Ovary (tissue), 9 donors: ENCODE data around the gene VGLL4. TPM values are rescaled to one million over a fixed set of nuclear protein-coding genes. Genes with fewer than 3 reads are reported as not detected.

Experiments
- DNase-seq, 5 donors: peaks; one replicate each; pipeline ENCODE4 v3.0.0-alpha.2; 2019 to 2020
- H3K27ac ChIP-seq, 2 donors: fragments of 200-600 bp; one replicate each; pipeline versions ENCODE4 v1.5.1 to v1.8.0; 2019 to 2022
- H3K27me3 ChIP-seq: fragments of 200-600 bp; one replicate; pipeline ENCODE4 v1.8.0; 2022
- H3K36me3 ChIP-seq: fragments of 200-600 bp; sonication (generic); one replicate; pipeline ENCODE4 v1.5.1; 2019
- H3K4me1 ChIP-seq: one replicate; pipeline ENCODE4 v1.8.1; 2013; ENCODE audit warnings: mild to moderate bottlenecking, moderate library complexity; ENCODE audit not compliant: insufficient read depth
- H3K4me3 ChIP-seq: fragments of 200-600 bp; sonication (generic); one replicate; pipeline ENCODE4 v1.5.1; 2017
- H3K9me3 ChIP-seq, 2 donors: fragments of 200-600 bp in 1 of 2; sonication (generic) in 1 of 2; one replicate each; pipeline versions ENCODE4 v1.5.1 to v1.8.1; 2013 to 2019; ENCODE audit warnings: mild to moderate bottlenecking in 1 of 2, moderate library complexity in 1 of 2
- EP300 ChIP-seq: sonication (generic); formaldehyde crosslinking; IDR thresholded peaks from one replicate; pipeline ENCODE4 v1.6.1; 2017; ENCODE audit warnings: antibody characterized with exemption
- POLR2A ChIP-seq: fragments of 450-650 bp; IDR thresholded peaks from one replicate; pipeline ENCODE4 v1.6.1; 2017; ENCODE audit warnings: antibody characterized with exemption, mild to moderate bottlenecking, moderate library complexity
- WGBS, 3 donors: extraction: QIAGEN DNeasy Blood & Tissue Kit in 1 of 3; methylation state at CpG; one replicate each; pipeline versions ENCODE4 v1.1.5 to v1.1.7; 2013 to 2017; 5-methylcytosine and 5-hydroxymethylcytosine counted together
- intact Hi-C, 4 donors: fragments of 100-400 bp; cut with DNase I; formaldehyde crosslinking; loops; one replicate each; pipeline versions ENCODE4 v1.11.0 to v1.15.1; 2022 to 2023
- polyA plus RNA-seq, 2 donors: library from polyadenylated mRNA; stranded (reverse); fragments of 200-250 nt in 1 of 2; fragments of 350-450 nt in 1 of 2; fragmentation: Illumina TruSeq in 1 of 2; extraction: RNeasy Lipid Tissue Mini Kit (QIAGEN cat#74804) in 1 of 2; gene quantifications; one replicate each; pipeline ENCODE4 v1.2.3, GENCODE V29; 2013 to 2014
- total RNA-seq, 7 donors: library from RNA; depleted of rRNA in 2 of 7; stranded (reverse); fragments of >200 nt in 2 of 7; fragmentation: NEBNext Ultra II Directional in 3 of 7; extraction: Animal tissue kit (Norgen Biotek cat#: 25700) in 3 of 7; gene quantifications; one replicate each; pipeline versions ENCODE4 v1.1.0 to v1.2.4, GENCODE V29; 2016 to 2023
- TF ChIP-seq, protein P1 (sequence below), 3 donors: fragments of 450-650 bp in 2 of 3; fragments of 200-600 bp in 1 of 3; IDR thresholded peaks; one replicate each; pipeline versions ENCODE4 v1.5.1 to v1.8.0; 2016 to 2022; ENCODE audit warnings: antibody characterized with exemption in 3 of 3, mild to moderate bottlenecking in 1 of 3
- donor health status: DM: no; HTN: no; CAD: no; lungs with moderate emphysema.
- donor health status: DM: no; HTN: no; CAD: no.
- donor health status: Bipolar disorder and iron deficiency.
- donor health status: DM: yes; HTN: yes; CAD: no.
- donor health status: DM: no; HTN: no; CAD: no.
- donor health status: DM: yes; HTN: yes; CAD: no.

Gene VGLL4
- total and polyA plus RNA-seq, 9 donors: 73.2 to 120 (median 106) TPM

DNA sequence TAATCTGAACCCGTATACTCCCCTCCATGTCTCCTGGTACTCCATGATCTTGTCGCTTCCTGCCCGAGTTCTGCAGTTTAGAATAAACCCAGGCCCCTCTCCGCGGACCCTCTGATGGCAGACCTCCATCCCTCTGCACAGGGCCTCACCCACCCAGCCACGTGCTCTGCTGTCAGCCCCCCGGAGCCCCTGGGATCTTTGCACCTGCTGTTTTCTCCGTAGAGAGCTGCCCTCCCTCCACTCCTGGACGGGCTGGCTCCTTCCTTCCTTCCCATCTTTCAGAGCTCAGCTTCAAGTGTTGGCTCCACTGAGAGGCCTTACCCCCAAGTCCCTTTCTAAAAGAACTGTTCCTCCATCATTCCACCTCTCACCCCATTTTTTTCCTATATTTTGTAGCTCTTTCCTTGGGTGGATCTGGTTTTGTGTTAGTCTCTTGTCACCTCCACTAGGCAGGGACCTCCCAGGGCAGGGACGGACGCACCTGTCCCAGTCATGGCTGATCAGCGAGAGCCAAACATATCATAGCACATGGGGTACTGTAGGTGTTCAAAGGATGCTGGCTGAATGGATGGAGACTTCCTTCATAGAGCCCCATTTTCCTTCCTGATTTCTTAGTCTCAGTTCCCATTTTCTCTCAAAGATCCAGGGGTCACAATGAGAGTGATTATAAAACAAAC lies 106.6 kb downstream of the VGLL4 start:
- Histone ChIP-seq H3K36me3 (no peaks in the 10 kb centered on the region), H3K9me3 (no peaks in the 10 kb centered on the region), H3K27ac (no peak overlapping the region), H3K4me3 (no peak overlapping the region), H3K4me1 (peaks cover 21% of the 10 kb centered on the region), H3K27me3 (no peaks in the 10 kb centered on the region)
- WGBS, 3 donors: 93 to 95% (median 94%) methylated on average over 12 of the region's 12 CpGs
- peak in 1 of 5 donors; percentile 16 for DNase-seq
- TF ChIP-seq EP300 (no peak), POLR2A (no peak)
- TF ChIP-seq, protein P1, sequence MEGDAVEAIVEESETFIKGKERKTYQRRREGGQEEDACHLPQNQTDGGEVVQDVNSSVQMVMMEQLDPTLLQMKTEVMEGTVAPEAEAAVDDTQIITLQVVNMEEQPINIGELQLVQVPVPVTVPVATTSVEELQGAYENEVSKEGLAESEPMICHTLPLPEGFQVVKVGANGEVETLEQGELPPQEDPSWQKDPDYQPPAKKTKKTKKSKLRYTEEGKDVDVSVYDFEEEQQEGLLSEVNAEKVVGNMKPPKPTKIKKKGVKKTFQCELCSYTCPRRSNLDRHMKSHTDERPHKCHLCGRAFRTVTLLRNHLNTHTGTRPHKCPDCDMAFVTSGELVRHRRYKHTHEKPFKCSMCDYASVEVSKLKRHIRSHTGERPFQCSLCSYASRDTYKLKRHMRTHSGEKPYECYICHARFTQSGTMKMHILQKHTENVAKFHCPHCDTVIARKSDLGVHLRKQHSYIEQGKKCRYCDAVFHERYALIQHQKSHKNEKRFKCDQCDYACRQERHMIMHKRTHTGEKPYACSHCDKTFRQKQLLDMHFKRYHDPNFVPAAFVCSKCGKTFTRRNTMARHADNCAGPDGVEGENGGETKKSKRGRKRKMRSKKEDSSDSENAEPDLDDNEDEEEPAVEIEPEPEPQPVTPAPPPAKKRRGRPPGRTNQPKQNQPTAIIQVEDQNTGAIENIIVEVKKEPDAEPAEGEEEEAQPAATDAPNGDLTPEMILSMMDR (IDR thresholded peaks at IDR 0.05): no peak
- intact Hi-C loops: no loop called here

DNA sequence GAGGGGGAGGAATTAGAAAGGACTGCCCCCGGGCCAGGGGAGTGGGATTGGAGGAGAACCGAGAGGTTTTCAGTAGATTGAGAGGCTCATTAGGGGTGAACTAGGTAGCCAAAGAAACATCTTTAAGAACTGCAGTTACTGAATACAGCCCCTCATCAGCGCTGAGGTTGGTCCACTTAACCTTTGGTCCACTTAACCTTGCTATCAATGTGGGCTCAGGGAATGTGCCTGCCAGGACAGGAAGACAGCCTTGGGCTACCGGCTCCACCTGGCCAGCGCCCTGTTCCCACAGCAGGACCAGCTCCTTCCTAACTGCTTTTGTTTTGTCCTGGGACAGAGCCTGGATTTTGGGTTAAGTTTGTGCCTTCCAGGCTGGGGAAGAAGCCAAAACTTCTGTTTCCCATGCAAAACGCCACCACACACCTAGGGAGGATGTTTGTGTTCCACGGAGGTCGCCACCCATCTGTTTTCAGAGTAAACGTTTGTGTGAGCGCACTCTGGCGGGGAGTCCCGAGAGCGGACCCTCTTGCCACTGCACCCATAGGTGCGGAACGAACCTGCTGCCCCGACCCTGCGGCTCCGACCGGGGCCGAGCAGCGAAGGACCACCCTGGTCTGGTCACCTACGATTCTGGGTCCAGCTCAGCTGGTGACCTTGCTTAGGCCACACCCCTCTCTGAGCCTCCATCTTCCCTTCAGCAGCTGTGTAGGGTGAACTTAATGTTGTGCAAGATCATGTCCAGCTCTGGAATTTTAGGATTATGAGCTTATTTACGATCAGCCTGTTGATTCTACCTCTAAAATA lies 107.4 kb downstream of the VGLL4 start:
- TF ChIP-seq EP300: no peak
- TF ChIP-seq, protein P1 (IDR thresholded peaks at IDR 0.05): no peak
- no peak for TF ChIP-seq POLR2A
- no peaks in the 10 kb centered on the region for H3K27me3 ChIP-seq
- WGBS, 3 donors: 80 to 87% (median 85%) methylated on average over 23 of the region's 23 CpGs
- H3K9me3 ChIP-seq: no peaks in the 10 kb centered on the region
- no peaks in the 10 kb centered on the region for H3K36me3 ChIP-seq
- H3K4me3 ChIP-seq: no peak overlapping the region
- no peak for DNase-seq
- peak overlapping the region in 1 of 2 donors; percentile 73 for H3K27ac ChIP-seq
- peaks cover 21% of the 10 kb centered on the region for H3K4me1 ChIP-seq
- intact Hi-C loops: no loop called here

DNA sequence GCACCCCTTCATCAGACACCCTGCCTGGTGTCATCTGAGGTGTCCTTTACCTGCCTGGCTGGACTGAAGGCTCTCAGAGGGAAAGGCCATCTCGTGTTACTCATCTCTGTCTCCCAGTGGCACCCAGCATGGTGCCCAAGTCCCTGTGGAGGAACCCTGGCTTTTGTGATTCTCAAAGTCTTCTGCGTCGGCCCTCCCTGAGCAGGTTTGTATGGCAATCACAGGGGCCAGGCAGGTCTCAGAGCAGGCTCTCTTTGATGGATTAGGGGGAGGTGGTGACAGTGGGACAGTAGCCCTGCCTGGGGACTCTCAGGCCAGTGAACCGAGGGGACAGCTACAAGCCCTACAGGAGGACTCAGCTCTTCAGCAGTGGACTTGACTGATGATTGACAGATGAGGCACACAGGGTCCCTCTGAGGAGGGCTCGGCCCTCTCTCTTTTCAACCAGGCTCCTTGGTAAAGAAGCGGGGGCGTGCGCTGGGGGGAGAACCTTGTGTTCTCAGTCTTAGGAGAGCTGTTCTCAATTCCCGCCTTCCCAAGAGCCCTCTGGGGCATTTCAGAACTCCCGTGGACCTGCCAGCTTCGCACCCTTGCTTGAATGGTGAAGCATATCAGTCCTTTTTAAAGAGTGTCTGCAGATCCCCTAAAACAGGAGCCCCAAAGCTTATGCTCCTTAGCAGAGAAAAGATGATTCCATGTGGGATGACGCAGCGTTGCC lies 108.3 kb downstream of the VGLL4 start:
- 96 to 98% (median 97%) methylated on average over 13 of the region's 13 CpGs for WGBS, 3 donors
- TF ChIP-seq POLR2A: no peak
- no peak for TF ChIP-seq EP300
- TF ChIP-seq, protein P1 (IDR thresholded peaks at IDR 0.05): no peak
- no peaks in the 10 kb centered on the region for H3K36me3 ChIP-seq
- H3K27ac ChIP-seq: peak overlapping the region in 1 of 2 donors; percentile 73
- H3K9me3 ChIP-seq: no peaks in the 10 kb centered on the region
- peaks cover 21% of the 10 kb centered on the region for H3K4me1 ChIP-seq
- intact Hi-C loops: no loop called here
- DNase-seq: peak in 2 of 5 donors; percentile 16 to 20
- H3K4me3 ChIP-seq: no peak overlapping the region
- no peaks in the 10 kb centered on the region for H3K27me3 ChIP-seq

DNA sequence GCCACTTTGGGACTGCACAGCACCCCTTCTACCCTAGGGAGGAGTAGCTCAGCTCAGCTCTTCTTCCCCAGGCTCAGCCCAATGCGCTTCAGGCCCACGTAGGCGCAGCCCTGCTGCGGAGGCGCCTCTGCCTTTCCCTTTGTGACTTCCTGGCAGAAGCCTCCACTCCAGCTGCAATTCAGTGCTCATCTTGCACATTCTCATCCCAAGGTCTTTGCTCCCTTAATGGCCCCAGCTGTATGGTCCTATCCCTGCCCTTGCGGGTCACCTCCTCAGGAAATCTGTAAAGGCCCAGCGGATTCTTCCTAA lies 109.0 kb downstream of the VGLL4 start:
- Histone ChIP-seq H3K27me3 (no peaks in the 10 kb centered on the region), H3K4me3 (no peak overlapping the region), H3K36me3 (no peaks in the 10 kb centered on the region), H3K4me1 (peaks cover 23% of the 10 kb centered on the region), H3K9me3 (no peaks in the 10 kb centered on the region), H3K27ac (peak overlapping the region in 1 of 2 donors; percentile 73)
- DNase-seq: no peak
- 93 to 96% (median 96%) methylated on average over 7 of the region's 7 CpGs for WGBS, 3 donors
- intact Hi-C loops: no loop called here
- TF ChIP-seq, protein P1 (IDR thresholded peaks at IDR 0.05): no peak
- TF ChIP-seq EP300: no peak
- TF ChIP-seq POLR2A: no peak
